PFSK-1 (cell line): ENCODE results near the gene VDAC1.

Source experiments
- POLR2AphosphoS5 ChIP-seq: IDR thresholded peaks from 2 replicates; pipeline ENCODE4 v1.6.1; 2012; ENCODE audit warnings: low read depth, mild to moderate bottlenecking, control low read depth, low read length, moderate library complexity
- SIN3A ChIP-seq: IDR thresholded peaks from 2 replicates; pipeline ENCODE4 v1.6.1; 2012; ENCODE audit warnings: mild to moderate bottlenecking, low read length, moderate library complexity, borderline replicate concordance; ENCODE audit not compliant: insufficient read depth
- TAF1 ChIP-seq: IDR thresholded peaks from 2 replicates; pipeline ENCODE4 v1.6.1; 2012; ENCODE audit warnings: low read length, control low read depth, borderline replicate concordance; ENCODE audit not compliant: insufficient read depth
- TF ChIP-seq, protein P1 (sequence below), 2 experiments: IDR thresholded peaks; 2 replicates each; pipeline versions ENCODE4 v1.6.1 to v1.8.0; 2011 to 2012; ENCODE audit warnings: low read depth in 2 of 2, low read length in 2 of 2, control low read depth in 1 of 2, inconsistent platforms in 1 of 2, mild to moderate bottlenecking in 1 of 2, moderate library complexity in 1 of 2; ENCODE audit not compliant: insufficient read depth in 1 of 2

DNA sequence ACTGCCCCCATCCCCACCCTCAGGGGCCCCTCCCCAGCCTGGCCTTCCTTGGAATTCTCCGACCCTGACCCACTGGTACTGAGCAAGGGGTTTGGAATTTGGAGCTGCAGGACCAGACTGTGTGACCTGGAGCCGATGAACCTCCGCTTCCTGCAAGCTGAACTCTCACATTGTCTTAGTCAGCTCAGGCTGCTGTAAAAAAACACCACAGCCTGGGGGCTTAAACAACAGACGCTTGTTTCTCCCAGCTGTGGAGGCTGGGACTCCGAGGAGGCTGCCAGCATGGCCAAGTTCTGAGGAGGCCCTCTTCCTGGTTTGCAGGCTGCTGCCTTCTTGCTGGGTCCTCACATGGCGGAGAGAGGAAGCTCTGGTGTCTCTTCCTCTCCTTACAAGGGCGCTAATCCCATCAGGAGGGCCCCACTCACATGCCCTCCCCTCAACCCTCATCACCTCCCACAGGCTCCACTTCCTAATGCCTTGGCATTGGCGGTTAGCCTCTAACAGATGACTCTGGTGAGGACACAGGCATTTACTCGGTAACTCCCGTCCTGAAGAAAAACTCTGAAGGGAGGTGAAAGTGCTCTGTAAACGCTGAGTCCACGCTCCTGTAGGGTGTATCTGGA, 78.8 kb downstream of the VDAC1 start:
- TF ChIP-seq, protein P1, sequence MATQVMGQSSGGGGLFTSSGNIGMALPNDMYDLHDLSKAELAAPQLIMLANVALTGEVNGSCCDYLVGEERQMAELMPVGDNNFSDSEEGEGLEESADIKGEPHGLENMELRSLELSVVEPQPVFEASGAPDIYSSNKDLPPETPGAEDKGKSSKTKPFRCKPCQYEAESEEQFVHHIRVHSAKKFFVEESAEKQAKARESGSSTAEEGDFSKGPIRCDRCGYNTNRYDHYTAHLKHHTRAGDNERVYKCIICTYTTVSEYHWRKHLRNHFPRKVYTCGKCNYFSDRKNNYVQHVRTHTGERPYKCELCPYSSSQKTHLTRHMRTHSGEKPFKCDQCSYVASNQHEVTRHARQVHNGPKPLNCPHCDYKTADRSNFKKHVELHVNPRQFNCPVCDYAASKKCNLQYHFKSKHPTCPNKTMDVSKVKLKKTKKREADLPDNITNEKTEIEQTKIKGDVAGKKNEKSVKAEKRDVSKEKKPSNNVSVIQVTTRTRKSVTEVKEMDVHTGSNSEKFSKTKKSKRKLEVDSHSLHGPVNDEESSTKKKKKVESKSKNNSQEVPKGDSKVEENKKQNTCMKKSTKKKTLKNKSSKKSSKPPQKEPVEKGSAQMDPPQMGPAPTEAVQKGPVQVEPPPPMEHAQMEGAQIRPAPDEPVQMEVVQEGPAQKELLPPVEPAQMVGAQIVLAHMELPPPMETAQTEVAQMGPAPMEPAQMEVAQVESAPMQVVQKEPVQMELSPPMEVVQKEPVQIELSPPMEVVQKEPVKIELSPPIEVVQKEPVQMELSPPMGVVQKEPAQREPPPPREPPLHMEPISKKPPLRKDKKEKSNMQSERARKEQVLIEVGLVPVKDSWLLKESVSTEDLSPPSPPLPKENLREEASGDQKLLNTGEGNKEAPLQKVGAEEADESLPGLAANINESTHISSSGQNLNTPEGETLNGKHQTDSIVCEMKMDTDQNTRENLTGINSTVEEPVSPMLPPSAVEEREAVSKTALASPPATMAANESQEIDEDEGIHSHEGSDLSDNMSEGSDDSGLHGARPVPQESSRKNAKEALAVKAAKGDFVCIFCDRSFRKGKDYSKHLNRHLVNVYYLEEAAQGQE (IDR thresholded peaks at IDR 0.05; ENCODE audit: insufficient read depth in 1 of 2, low read depth in 2 of 2, low read length in 2 of 2) = no peak
- TF ChIP-seq SIN3A (no peak), POLR2AphosphoS5 (no peak), TAF1 (no peak)
